HepG2 (cell line): ENCODE results near the gene ABCC1. TPM values are rescaled to one million over a fixed set of nuclear protein-coding genes. Genes with fewer than 3 reads are reported as not detected.

Experiments
- ARID2 ChIP-seq: sonication (generic); formaldehyde crosslinking; IDR thresholded peaks from 2 replicates; pipeline ENCODE4 v1.8.1; 2022; ENCODE audit warnings: mild to moderate bottlenecking, missing genetic modification reagents, borderline replicate concordance
- ASH2L ChIP-seq: fragments of 300-600, 200-600 bp; sonication (generic); IDR thresholded peaks from 2 replicates; pipeline ENCODE4 v1.7.0; 2017; ENCODE audit warnings: low read depth, mild to moderate bottlenecking, moderate library complexity, mixed read lengths, low read length; ENCODE audit not compliant: insufficient read length
- ATF4 ChIP-seq, 2 experiments: fragments of 450-650 bp in 1 of 2; sonication (generic) in 1 of 2; formaldehyde crosslinking; IDR thresholded peaks; 2 replicates each; pipeline versions ENCODE4 v1.5.0 to v1.8.0; 2020 to 2022; ENCODE audit warnings: mild to moderate bottlenecking in 1 of 2, missing genetic modification reagents in 1 of 2
- ELK4 ChIP-seq: sonication (generic); formaldehyde crosslinking; IDR thresholded peaks from 2 replicates; pipeline ENCODE4 v1.9.0; 2021; ENCODE audit warnings: missing genetic modification reagents, borderline replicate concordance
- FIP1L1 ChIP-seq: fragments of 200-400 bp; formaldehyde crosslinking; IDR thresholded peaks from 2 replicates; pipeline ENCODE4 v1.6.1; 2018; ENCODE audit warnings: low read depth, mild to moderate bottlenecking, low read length, moderate library complexity, borderline replicate concordance; ENCODE audit not compliant: insufficient read depth
- GPN1 ChIP-seq: sonication (generic); formaldehyde crosslinking; IDR thresholded peaks from 2 replicates; pipeline ENCODE4 v1.5.1; 2020; ENCODE audit warnings: missing genetic modification reagents, borderline replicate concordance
- HMGXB3 ChIP-seq: sonication (generic); formaldehyde crosslinking; IDR thresholded peaks from 2 replicates; pipeline ENCODE4 v1.4.0; 2020; ENCODE audit warnings: missing genetic modification reagents, borderline replicate concordance
- MLXIP ChIP-seq: sonication (generic); formaldehyde crosslinking; IDR thresholded peaks from 2 replicates; pipeline ENCODE4 v1.9.0; 2021; ENCODE audit warnings: missing genetic modification reagents, borderline replicate concordance
- PAWR ChIP-seq: sonication (generic); formaldehyde crosslinking; IDR thresholded peaks from 2 replicates; pipeline ENCODE4 v1.4.0; 2020; ENCODE audit warnings: missing genetic modification reagents, mild to moderate bottlenecking, borderline replicate concordance
- PBX2 ChIP-seq: IDR thresholded peaks from 2 replicates; pipeline ENCODE4 v1.6.1; 2016; ENCODE audit warnings: control low read depth
- SIX4 ChIP-seq: sonication (generic); formaldehyde crosslinking; IDR thresholded peaks from 2 replicates; pipeline ENCODE4 v1.4.0; 2020; ENCODE audit warnings: missing genetic modification reagents
- STAG1 ChIP-seq: sonication (generic); formaldehyde crosslinking; IDR thresholded peaks from 2 replicates; pipeline ENCODE4 v1.4.0; 2020; ENCODE audit warnings: missing genetic modification reagents
- ZBTB46 ChIP-seq: sonication (generic); formaldehyde crosslinking; IDR thresholded peaks from 2 replicates; pipeline ENCODE4 v1.4.0; 2020; ENCODE audit warnings: mild to moderate bottlenecking, missing genetic modification reagents, borderline replicate concordance
- ZNF557 ChIP-seq: sonication (generic); formaldehyde crosslinking; IDR thresholded peaks from 2 replicates; pipeline ENCODE4 v1.4.0; 2020; ENCODE audit warnings: missing genetic modification reagents
- polyA plus RNA-seq, 8 experiments: library from polyadenylated mRNA; depleted of rRNA in 3 of 8; stranded (reverse) in 7 of 8; unstranded in 1 of 8; fragments of >200 nt; fragmentation: Illumina TruSeq in 4 of 8; extraction: Trizol in 4 of 8; gene quantifications; 2 replicates each; pipeline versions ENCODE4 v1.2.1 to v1.2.3, GENCODE V29; 2011 to 2016; ENCODE audit warnings: low read depth in 4 of 8, missing spikeins in 1 of 8, mixed read lengths in 1 of 8; ENCODE audit not compliant: insufficient read depth in 1 of 8
- total RNA-seq, 5 experiments: library from RNA; depleted of rRNA; stranded (reverse); fragments of >200 nt; fragmentation: Illumina TruSeq; extraction: Trizol; gene quantifications; 2 replicates each; pipeline ENCODE4 v1.2.3, GENCODE V29; 2016; ENCODE audit warnings: low read depth in 1 of 5

ABCC1 gene
- total and polyA plus RNA-seq, 2 of the 13 experiments (the other 11 are each of a cell fraction or from before 2014, with no cell fraction given): 13.0 to 30.6 TPM

- TF ChIP-seq HMGXB3 (CRISPR knock-in tag) (no peak), ASH2L (no peak), ELK4 (CRISPR knock-in tag) (no peak), ATF4 (CRISPR knock-in tag; IDR thresholded peaks at IDR 0.05) (no peak), MLXIP (CRISPR knock-in tag) (no peak), PAWR (no peak), ZBTB46 (CRISPR knock-in tag) (no peak), STAG1 (CRISPR knock-in tag) (peak; percentile 97), ARID2 (CRISPR knock-in tag) (no peak), PBX2 (CRISPR knock-in tag) (no peak), FIP1L1 (no peak), SIX4 (no peak), GPN1 (CRISPR knock-in tag) (no peak), ZNF557 (CRISPR knock-in tag) (no peak)
Observed at GRCh38 chr16:16127469-16128116, 178.2 kb downstream of the ABCC1 start (continued).
